Uterus (tissue), 4 donors: ENCODE measurements around the gene EIF3CL. TPM values are rescaled to one million over a fixed set of nuclear protein-coding genes. Genes with fewer than 3 reads are reported as not detected.
"Not testable (repeated sequence)": the region's sequence is repeated elsewhere in the genome, so short reads cannot be mapped to it uniquely, and the experiment has no call there.

Experiments
- DNase-seq, 2 donors: peaks; one replicate each; pipeline ENCODE4 v3.0.0-alpha.2; 2019 to 2020
- H3K27ac ChIP-seq, 2 donors: fragments of 200-600 bp; sonication (generic); 1 replicate in 1 of 2; 2 replicates in 1 of 2; pipeline ENCODE4 v1.5.1; 2016 to 2018
- H3K27me3 ChIP-seq, 2 donors: fragments of 200-600 bp; sonication (generic); one replicate each; pipeline ENCODE4 v1.5.1; 2018 to 2019; ENCODE audit warnings: control low read depth in 1 of 2
- H3K36me3 ChIP-seq, 2 donors: fragments of 200-600 bp; sonication (generic); one replicate each; pipeline ENCODE4 v1.5.1; 2019; ENCODE audit warnings: control low read depth in 1 of 2
- H3K4me1 ChIP-seq, 2 donors: fragments of 200-600 bp; sonication (generic); one replicate each; pipeline ENCODE4 v1.5.1; 2018 to 2019; ENCODE audit warnings: control low read depth in 1 of 2
- H3K4me3 ChIP-seq, 2 donors: fragments of 200-600 bp; sonication (generic); 1 replicate in 1 of 2; 2 replicates in 1 of 2; pipeline ENCODE4 v1.5.1; 2018 to 2019; ENCODE audit warnings: mild to moderate bottlenecking in 1 of 2
- H3K9me3 ChIP-seq, 2 donors: fragments of 200-600 bp; sonication (generic); one replicate each; pipeline ENCODE4 v1.5.1; 2019; ENCODE audit warnings: control low read depth in 1 of 2
- intact Hi-C: fragments of 100-400 bp; cut with DNase I; formaldehyde crosslinking; loops from one replicate; pipeline ENCODE4 v1.15.1; 2023; ENCODE audit warnings: low total_unique reads
- total RNA-seq, 4 donors: library from RNA; depleted of rRNA in 3 of 4; stranded (reverse); fragments of >200 nt in 3 of 4; gene quantifications; one replicate each; pipeline versions ENCODE4 v1.1.0 to v1.2.4, GENCODE V29; 2014 to 2023
- donor health status: DM: yes; HTN: yes; CAD: no.

The EIF3CL gene
- 100 to 1,000 TPM in 1 of 4 donors, 10 to 100 TPM in 3; 42.6 to 151 (median 80.8) TPM for total RNA-seq

- intact Hi-C loops, H3K9me3 ChIP-seq, H3K4me1 ChIP-seq, H3K36me3 ChIP-seq, H3K4me3 ChIP-seq, DNase-seq, H3K27me3 ChIP-seq, H3K27ac ChIP-seq: not testable (repeated sequence)
Observed at GRCh38 chr16:28403220-28404072, at the start of gene EIF3CL. Gene EIF3CL (minus strand): TSS chr16:28403841. CDS start chr16:28403618, 223 bp downstream.

GRCh38 chr16:28447081-28447480, 43.4 kb upstream of the EIF3CL start:
- H3K4me3 ChIP-seq, H3K27ac ChIP-seq, intact Hi-C loops, H3K9me3 ChIP-seq, H3K27me3 ChIP-seq, DNase-seq, H3K4me1 ChIP-seq, H3K36me3 ChIP-seq: not testable (repeated sequence)

DNA sequence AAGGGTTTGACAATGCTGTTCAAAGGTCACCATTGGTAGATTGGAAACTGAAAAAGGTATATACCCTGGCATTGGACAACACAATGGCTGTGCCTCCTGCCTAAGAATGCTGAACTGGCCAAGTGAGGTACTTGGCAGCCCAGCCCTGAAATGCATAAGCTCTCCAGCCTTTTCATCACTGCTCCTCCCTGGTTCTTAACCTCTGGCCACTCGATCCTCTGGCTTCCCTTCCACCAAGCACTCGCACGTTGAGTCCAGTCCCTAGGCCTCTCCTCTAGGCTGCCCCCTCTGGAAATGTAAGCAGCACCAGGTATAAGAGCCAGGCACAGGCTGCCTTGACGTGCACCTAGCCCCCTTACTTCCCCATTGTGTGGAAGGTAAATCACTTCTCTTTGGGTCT, 42.7 kb upstream of the EIF3CL start:
- intact Hi-C loops, H3K36me3 ChIP-seq, H3K27ac ChIP-seq: not testable (repeated sequence)

GRCh38 chr16:28443943-28444342, 40.3 kb upstream of the EIF3CL start:
- H3K4me1 ChIP-seq, H3K4me3 ChIP-seq, H3K27me3 ChIP-seq, H3K9me3 ChIP-seq, DNase-seq, intact Hi-C loops, H3K27ac ChIP-seq, H3K36me3 ChIP-seq: not testable (repeated sequence)

More for the DNA sequence above, 42.7 kb upstream of the EIF3CL start:
- H3K4me3 ChIP-seq, H3K4me1 ChIP-seq, H3K27me3 ChIP-seq, H3K9me3 ChIP-seq, DNase-seq: not testable (repeated sequence)

GRCh38 chr16:28438899-28439298, 35.3 kb upstream of the EIF3CL start:
- H3K27ac ChIP-seq, H3K36me3 ChIP-seq, H3K4me1 ChIP-seq, DNase-seq, intact Hi-C loops, H3K27me3 ChIP-seq, H3K9me3 ChIP-seq, H3K4me3 ChIP-seq: not testable (repeated sequence)

DNA sequence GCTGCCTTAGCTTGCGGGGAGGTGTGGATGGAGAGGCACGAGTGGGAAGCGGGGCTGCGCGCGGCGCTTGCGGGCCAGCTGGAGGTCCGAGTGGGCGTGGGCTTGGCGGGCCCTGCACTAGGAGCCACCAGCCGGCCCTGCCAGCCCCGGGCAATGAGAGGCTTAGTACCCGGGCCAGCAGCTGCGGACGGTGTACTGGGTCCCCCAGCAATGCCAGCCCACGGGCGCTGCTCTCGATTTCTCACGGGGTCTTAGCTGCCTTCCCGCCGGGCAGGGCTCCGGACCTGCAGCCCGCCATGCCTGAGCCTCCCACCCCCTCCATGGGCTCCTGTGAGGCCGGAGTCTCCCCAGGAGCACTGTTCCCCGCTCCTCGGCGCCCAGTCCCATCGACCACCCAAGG, 31.7 kb upstream of the EIF3CL start:
- H3K27me3 ChIP-seq, H3K4me3 ChIP-seq, H3K36me3 ChIP-seq, DNase-seq, H3K9me3 ChIP-seq, H3K27ac ChIP-seq, H3K4me1 ChIP-seq, intact Hi-C loops: not testable (repeated sequence)

DNA sequence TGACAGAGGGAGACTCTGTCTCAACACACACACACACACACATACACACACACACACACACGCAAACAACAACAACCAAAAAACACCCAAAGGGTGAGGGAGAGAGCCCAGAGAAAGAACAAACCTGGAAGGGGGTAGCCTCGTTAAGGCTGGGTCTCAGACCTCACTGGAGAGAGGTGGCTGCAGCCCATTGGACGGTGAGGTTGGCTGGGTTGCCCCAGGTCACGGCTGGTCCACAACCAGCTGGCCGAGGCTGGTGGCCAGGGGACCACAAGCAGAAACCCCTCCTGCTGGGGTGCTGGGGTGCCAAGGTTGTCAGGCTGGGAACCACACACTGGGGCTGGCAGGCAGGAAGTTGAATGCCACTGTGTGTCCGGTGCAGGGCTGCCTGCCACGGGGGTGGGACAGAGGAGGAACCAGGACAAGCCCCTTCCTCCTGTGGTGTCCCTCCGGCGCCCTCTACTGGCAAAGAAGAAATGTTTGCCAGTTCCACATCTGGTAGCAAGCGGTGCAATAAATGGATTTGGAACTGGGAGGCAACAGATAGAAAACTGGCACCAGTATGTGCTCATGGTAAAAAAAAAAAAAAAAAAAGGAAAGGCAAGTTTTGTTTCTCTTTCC, 22.5 kb upstream of the EIF3CL start:
- H3K4me3 ChIP-seq, H3K27me3 ChIP-seq, intact Hi-C loops, H3K4me1 ChIP-seq, H3K27ac ChIP-seq, H3K9me3 ChIP-seq, DNase-seq, H3K36me3 ChIP-seq: not testable (repeated sequence)

GRCh38 chr16:28421071-28421750, 17.6 kb upstream of the EIF3CL start:
- H3K27ac ChIP-seq, H3K27me3 ChIP-seq, H3K36me3 ChIP-seq, H3K9me3 ChIP-seq, H3K4me1 ChIP-seq, DNase-seq, intact Hi-C loops, H3K4me3 ChIP-seq: not testable (repeated sequence)

DNA sequence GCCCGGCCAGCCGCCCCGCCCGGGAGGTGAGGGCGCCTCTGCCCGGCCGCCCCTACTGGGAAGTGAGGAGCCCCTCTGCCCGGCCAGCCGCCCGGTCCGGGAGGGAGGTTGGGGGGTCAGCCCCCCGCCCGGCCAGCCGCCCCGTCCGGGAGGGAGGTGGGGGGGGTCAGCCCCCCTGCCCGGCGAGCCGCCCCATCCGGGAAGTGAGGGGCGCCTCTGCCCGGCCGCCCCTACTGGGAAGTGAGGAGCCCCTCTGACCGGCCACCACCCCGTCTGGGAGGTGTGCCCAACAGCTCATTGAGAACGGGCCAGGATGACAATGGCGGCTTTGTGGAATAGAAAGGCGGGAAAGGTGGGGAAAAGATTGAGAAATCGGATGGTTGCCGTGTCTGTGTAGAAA, 13.4 kb upstream of the EIF3CL start:
- H3K4me1 ChIP-seq, H3K27ac ChIP-seq, H3K27me3 ChIP-seq, intact Hi-C loops, H3K36me3 ChIP-seq, H3K4me3 ChIP-seq, H3K9me3 ChIP-seq, DNase-seq: not testable (repeated sequence)

DNA sequence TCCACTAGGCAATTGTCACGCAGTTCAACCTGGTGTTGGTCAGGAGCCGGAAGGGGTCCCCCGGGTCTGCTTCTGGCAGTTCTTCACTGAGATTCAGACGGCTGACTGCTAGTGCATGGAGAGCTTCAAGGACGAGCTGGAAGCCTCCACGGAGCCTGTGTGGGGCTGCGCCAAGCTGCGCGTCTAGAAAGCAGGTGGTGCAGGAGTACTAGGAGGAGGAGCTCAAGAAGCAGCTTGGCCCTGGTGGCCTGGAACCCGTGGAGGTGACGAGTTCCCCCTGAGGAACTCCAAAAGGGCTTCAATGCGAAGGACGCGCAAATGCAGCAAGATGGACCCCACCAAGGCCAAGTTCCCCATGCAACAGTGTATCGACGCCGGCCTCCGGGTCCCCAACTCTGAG, 10.9 kb upstream of the EIF3CL start:
- H3K27me3 ChIP-seq, H3K36me3 ChIP-seq, intact Hi-C loops, H3K4me3 ChIP-seq, H3K4me1 ChIP-seq, H3K27ac ChIP-seq, H3K9me3 ChIP-seq, DNase-seq: not testable (repeated sequence)

DNA sequence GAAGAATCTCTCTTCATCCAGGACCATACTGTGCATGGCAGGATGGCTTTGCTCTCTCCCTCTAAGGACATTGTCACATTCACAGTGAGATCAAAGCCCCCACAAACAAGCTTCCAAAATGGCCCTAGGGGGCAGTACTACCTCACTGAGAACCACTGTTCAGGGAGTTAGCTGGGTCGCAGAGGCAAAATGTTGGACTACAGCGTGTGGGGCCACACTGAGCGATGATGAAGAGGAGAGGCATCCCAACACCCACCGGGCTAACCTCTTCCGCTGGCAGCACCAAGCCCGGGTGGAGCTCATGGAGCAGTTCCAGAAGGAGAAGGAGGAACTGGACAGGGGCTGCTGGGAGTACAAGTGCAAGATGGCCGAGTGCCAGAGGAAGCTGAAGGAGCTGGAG, 9.9 kb upstream of the EIF3CL start:
- H3K4me1 ChIP-seq, H3K27me3 ChIP-seq, H3K4me3 ChIP-seq, intact Hi-C loops, H3K36me3 ChIP-seq, DNase-seq, H3K27ac ChIP-seq, H3K9me3 ChIP-seq: not testable (repeated sequence)

DNA sequence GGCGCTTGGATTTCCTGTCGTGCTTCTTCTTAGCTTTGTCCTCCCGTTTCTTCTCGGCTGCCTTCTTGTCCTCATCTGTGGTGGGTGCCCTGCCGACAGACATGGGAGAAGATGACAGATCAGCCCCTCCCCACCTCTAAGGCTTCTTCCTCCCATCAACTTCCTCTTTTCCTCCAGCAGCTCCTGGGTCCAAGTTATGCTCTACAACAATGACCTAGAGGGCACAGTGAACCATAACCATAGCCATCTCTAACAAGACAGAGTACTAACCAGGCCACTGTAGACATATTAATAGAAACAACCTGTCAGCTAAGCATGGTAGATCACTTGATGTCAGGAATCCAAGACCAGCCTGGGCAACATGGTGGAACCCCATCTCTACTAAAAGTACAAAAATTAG, 11.6 kb downstream of the EIF3CL start:
- DNase-seq, H3K9me3 ChIP-seq, H3K27ac ChIP-seq, H3K4me3 ChIP-seq, H3K4me1 ChIP-seq, H3K27me3 ChIP-seq, H3K36me3 ChIP-seq, intact Hi-C loops: not testable (repeated sequence)

DNA sequence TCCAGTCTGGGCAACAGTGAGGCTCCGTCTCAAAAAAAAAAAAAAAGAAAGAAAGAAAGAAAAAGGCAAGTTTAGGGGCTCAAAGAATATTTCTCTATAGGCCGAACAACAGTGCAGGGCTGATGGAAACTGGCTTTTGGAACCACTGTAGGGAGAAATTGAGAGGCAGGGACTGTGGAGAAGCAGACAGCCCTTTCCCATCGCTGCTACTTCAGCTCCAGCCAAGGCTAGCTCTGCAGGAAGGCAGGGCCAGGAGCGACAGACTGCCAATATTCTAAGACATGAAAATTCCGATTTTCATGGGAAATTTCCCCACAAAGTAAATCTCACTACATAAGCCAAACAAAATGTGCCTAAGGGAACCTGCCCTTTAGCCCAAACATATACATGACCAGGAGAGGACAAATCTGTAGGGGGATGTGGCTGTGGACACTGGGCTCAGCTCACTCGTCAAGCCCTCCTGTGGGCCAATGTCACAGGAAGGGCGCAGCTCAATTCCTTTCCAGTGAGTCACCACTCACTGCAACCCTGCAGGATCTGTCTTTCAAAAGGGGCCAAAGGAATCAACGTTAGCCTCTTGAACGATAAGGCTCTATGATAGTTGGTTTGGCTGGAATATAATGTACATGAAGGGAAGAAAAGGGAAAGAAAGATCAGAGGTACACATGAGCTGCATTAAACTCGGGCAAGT, 21.3 kb downstream of the EIF3CL start:
- H3K9me3 ChIP-seq, H3K27me3 ChIP-seq, H3K36me3 ChIP-seq, DNase-seq, H3K4me1 ChIP-seq, intact Hi-C loops, H3K4me3 ChIP-seq, H3K27ac ChIP-seq: not testable (repeated sequence)
